PC-3 (cell line): ENCODE measurements around the gene HEXD.

Source experiments
- CTCF ChIP-seq: fragments of 300-600 bp; sonication (generic); conservative IDR thresholded peaks from 2 replicates; pipeline ENCODE4 v1.5.1; 2017; ENCODE audit warnings: antibody characterized with exemption, low read depth, mild to moderate bottlenecking, low read length
- EZH2 ChIP-seq: fragments of 300-600 bp; sonication (generic); IDR thresholded peaks from one replicate; pipeline ENCODE4 v1.6.1; 2017; ENCODE audit warnings: antibody characterized with exemption, mild to moderate bottlenecking, low read length; ENCODE audit not compliant: unreplicated experiment

GRCh38 chr17:82403662-82404660 lies 14.2 kb upstream of the HEXD start:
- TF ChIP-seq EZH2 (no peak), CTCF (no peak)
